ENCODE data around the gene FBXO9. TPM values are rescaled to one million over a fixed set of nuclear protein-coding genes. Genes with fewer than 3 reads are reported as not detected.

The FBXO9 gene
- polyA plus RNA-seq, 1 donor = 112 TPM

DNA sequence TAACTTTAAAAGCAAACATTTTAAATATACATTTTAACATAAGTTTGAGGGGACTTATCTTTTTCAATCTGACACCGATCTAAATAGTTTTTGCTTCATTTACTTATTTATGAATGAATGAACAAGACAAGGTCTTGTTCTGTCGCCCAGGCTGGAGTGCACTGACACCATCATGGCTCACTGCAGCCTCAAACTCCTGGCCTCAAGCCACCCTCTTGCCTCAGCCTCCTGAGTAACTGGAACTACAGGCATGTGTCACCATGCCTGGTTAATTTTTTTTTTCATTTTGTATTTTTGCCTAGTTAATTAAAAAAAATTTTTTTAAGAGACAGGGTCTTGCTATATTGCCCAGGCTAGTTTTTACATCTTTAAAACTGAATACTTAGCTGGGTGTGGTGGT lies 25.4 kb downstream of the FBXO9 start:
- DNase-seq = no peak

- DNase-seq = no peak
Observed at GRCh38 chr6:53095270-53095669, 30.1 kb downstream of the FBXO9 start.

DNA sequence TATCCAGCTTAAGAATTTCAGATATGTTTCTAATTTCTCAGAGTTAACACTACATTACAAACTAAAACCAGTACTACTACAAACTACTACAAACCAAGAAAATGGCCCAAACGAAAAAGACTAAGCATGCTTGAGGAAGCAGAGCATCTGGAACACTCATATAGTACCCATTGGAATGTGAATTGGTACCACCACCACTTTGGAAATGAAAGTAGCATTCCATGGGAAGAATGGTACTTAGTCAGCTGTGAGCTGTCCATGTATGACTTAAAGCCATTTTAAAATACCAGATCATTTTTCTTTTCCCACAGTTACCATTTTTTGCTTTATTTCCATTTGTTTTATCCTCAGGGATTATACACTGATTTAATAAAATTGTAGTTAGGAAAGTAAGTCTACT lies 30.5 kb downstream of the FBXO9 start:
- DNase-seq = no peak

GRCh38 chr6:53100561-53100960 lies 35.4 kb downstream of the FBXO9 start:
- DNase-seq = no peak

DNA sequence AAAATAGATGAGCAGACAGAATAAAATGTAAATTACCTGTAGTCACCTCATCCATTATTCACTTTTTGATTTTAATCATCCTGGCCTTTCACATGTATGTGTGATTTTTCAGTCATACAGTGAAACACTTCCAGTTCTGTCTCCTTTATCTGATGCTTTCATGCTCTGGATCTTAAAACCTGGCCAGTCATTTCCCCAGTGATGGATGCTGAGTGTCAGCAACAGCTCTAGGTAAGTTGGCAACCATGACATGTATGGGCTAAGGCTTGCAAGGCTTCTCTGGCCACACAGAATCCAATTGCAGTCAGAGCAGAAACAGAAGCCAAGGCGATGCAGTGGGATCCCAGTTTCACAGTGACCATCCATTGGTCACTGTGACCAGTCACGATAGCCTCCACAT lies 35.8 kb downstream of the FBXO9 start:
- no peak for DNase-seq

- DNase-seq = no peak
Observed at GRCh38 chr6:53103993-53104675, 38.9 kb downstream of the FBXO9 start.

GRCh38 chr6:53104916-53105315 lies 39.7 kb downstream of the FBXO9 start:
- no peak for DNase-seq

DNA sequence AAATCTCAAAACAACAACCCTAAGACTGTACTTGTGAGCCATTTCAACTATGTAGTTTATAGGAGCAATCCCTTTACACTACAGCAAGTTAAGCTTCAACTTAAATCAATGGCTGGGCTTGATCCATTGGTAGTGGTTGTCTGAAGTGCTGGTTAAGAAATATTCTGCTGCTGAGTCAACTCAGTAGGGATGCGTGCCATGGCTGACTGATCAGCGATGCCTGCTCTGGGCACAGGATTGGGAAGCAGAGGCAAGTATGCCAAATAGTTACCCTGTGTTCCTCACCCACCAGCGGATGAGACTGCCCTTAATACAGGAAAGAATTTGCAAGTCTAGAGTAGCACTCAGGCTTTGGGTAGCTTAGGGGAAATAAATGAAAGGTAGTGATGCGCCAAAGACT lies 41.9 kb downstream of the FBXO9 start:
- no peak for DNase-seq

DNA sequence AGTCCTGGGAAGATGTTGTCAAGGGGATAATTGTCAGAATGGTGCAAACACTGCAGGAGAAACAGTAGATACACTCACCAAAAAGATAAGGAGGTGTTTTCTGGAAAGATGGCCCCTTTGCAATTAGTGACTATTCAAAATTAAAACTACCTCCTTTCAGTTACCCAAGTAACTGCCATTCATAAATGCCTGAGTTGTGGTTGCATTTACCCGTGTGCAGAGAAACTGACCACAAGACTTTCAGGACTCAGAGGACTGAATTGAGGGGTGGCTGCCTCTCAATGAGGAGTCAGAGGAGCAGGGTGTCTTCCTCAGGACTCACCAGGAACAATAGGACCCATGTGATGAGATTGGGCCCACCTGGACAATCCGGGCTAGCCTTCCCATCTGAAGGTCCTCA lies 44.4 kb downstream of the FBXO9 start:
- no peak for DNase-seq

DNA sequence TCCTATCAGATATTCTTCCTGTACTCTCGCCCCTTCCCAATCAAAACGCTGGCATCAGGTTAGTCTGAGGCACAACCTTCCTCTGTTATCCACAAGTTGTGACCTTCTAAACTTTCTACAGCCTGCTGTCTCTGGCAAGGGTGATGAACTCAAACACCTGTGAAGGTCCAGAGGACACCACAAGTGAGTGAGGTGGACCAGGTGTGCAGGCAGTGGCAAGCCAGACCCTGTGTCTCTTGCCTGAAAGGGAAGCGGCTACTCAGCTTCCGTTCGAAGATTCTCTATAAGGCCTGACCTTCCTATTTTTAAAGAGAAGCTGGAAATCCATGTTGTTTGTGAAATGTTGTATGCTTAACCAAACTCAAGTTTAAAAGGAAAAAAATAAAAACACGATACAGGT lies 46.7 kb downstream of the FBXO9 start:
- DNase-seq = no peak

- peak; percentile 13 for DNase-seq
Observed at GRCh38 chr6:53112404-53112803, 47.2 kb downstream of the FBXO9 start.

- no peak for DNase-seq
Observed at GRCh38 chr6:53112871-53113270, 47.7 kb downstream of the FBXO9 start.

DNA sequence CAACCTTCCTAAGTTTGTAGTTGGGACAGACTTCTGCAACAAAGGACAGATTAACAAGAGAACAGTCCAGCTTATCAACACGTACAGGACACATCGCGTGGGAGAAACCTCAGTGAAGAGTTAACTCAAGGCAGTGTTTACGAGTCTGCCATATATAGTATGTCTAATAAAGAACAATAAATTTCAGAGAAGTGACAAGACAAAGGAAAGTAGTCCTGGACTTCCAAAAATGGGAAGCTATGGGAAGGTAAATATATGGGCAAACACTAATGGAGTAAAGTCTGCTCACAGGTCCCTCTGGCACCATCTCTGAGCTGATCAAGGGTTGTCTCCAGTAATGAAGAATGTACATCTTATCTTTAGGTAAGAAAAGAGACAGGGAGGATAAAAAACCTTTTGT lies 48.5 kb downstream of the FBXO9 start:
- DNase-seq = no peak

DNA sequence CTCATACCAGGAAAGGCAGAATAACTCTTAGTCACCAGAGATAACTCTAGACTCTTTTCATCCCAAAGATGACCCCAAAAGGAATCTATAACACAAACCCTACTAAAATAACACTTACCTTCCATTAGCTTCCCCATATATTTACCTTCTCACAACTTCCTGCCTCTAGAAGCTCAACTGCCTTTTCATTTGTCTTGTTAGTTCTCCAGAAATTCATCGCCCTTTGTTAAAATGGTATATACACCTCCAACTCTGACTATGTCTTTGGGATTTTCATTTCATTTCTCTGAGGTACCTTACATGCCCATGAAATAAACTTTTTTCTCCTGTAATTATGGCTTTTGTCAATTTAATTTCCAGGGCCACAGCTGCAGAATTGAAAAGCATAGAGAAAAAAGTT lies 49.9 kb downstream of the FBXO9 start:
- DNase-seq = no peak

DNA sequence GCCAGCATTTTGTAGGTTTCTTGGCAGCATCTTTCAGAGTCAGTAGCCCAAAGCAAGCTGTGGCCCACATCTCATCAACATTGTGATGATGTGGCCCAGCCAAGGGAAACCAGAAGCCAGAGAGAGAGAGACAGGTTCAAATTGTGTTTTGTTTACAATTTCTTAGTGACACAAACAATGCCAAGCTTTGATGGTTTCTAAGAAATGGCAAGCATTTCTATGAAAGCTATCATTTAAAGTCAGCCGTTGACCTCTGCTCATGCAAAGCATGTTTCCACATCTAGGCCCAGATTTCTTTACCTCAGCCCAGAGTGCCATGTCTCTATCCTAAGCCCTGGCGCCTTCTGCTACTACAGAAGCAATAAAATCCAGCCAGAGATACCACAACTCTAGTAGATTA lies 50.5 kb downstream of the FBXO9 start:
- DNase-seq = no peak

DNA sequence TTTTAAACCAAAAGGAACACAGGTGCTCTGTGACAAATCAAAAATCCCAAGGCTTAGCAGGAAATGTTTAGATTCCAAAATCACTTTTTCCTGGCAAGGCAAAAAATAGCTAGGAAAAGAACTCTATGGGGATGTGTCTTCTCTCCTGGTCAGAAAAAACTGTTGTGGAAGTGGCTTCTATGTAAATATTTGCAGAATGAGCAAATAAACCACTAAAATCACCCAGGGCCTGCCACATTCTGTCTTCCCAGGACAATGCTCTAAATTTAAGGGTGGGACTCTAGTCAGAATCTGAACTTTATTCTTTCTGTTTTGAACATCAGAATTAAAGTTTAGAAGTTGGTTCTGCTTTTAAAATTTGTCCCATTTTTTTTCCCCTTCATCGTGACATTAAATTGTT lies 54.1 kb downstream of the FBXO9 start:
- DNase-seq = no peak

GRCh38 chr6:53119772-53120409 lies 54.7 kb downstream of the FBXO9 start:
- DNase-seq = no peak

GRCh38 chr6:53124131-53124800 lies 59.1 kb downstream of the FBXO9 start:
- no peak for DNase-seq

- DNase-seq = no peak
Observed at GRCh38 chr6:53125276-53125675, 60.1 kb downstream of the FBXO9 start.

- no peak for DNase-seq
Observed at GRCh38 chr6:53128842-53129241, 63.6 kb downstream of the FBXO9 start.

DNA sequence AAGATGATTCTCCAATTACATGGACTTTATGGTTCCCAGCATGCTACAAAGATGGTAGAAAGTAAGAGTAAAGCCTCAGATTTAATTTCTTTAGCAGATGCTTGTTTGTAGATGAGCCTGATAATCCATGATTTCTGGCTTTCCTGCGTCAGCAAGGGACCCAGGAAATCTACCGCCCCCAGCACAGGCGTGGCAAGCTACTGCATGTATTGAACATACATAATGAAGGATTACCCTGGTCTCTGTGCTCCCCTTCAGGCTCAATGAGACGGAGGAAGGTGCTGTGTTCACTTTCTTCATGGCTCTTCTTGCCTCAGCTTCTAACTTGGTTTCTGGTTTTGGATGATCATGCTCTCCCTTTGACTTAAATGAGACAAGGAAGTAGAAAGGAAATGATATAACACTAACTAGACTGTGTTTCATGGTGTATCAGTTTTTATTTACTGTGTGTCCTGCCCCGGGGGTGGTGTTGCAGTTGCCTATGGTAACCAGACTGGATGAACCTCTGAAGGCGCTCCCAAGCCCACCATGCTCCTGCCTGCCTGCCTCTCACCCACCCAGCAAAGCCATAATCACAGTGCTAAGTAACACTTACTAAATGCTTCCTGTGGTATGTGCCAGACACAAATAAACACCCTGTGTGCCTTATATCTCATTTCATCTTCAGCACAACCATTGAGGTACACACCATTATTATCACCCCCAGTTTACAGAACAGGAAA lies 65.5 kb downstream of the FBXO9 start:
- DNase-seq = no peak

GRCh38 chr6:53133961-53134360 lies 68.8 kb downstream of the FBXO9 start:
- DNase-seq = no peak
